C4-2B (cell line): ENCODE results near the gene FZD2.

Experiments
- ZFX ChIP-seq: fragments of 450-650 bp; IDR thresholded peaks from 2 replicates; pipeline ENCODE4 v1.6.1; 2017
- TF ChIP-seq, protein P1 (sequence below): fragments of 450-650 bp; conservative IDR thresholded peaks from 2 replicates; pipeline ENCODE4 v1.5.1; 2017; ENCODE audit warnings: mild to moderate bottlenecking

GRCh38 chr17:44584443-44584842, 27.2 kb downstream of the FZD2 start:
- TF ChIP-seq, protein P1, sequence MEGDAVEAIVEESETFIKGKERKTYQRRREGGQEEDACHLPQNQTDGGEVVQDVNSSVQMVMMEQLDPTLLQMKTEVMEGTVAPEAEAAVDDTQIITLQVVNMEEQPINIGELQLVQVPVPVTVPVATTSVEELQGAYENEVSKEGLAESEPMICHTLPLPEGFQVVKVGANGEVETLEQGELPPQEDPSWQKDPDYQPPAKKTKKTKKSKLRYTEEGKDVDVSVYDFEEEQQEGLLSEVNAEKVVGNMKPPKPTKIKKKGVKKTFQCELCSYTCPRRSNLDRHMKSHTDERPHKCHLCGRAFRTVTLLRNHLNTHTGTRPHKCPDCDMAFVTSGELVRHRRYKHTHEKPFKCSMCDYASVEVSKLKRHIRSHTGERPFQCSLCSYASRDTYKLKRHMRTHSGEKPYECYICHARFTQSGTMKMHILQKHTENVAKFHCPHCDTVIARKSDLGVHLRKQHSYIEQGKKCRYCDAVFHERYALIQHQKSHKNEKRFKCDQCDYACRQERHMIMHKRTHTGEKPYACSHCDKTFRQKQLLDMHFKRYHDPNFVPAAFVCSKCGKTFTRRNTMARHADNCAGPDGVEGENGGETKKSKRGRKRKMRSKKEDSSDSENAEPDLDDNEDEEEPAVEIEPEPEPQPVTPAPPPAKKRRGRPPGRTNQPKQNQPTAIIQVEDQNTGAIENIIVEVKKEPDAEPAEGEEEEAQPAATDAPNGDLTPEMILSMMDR, result no peak
- TF ChIP-seq ZFX, result no peak
